GM21360 (cell line): ENCODE results near the gene GPR6.

Experiments
- ATAC-seq: cut with Tn5 transposase; IDR thresholded peaks from one replicate; pipeline ENCODE4 v1.9.1; 2021; ENCODE audit warnings: mild to moderate bottlenecking, moderate library complexity; ENCODE audit not compliant: unreplicated experiment

GPR6 gene

DNA sequence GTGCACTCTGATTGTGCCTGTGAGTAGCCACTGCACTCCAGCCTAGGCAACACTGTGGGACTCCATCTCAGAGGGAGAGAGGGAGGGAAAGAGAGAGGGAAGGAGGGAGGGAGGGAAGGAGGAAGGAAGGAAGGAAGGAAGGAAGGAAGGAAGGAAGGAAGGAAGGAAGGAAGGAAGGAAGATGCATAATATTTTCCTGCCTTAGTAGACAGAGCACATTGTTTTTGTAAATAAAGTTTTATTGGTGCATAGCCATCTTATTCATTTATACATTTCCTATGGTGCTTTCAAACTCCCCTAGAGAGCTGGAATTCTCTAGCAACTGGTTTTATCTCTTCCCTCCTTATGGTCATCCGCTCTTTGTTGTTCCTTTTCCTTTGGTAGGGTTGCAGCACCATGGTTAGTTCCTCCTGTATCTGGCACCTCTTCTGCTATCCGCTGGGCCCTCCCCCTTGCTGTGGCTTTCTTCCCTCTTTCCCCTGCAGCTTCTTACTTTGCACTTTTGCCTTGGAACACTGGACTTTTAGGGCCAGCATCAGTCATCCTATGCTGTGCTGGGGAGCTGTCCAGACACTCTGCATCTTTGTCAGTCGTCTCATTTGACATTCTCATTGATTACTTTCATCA lies 20.2 kb downstream of the GPR6 start:
- no peak for ATAC-seq

DNA sequence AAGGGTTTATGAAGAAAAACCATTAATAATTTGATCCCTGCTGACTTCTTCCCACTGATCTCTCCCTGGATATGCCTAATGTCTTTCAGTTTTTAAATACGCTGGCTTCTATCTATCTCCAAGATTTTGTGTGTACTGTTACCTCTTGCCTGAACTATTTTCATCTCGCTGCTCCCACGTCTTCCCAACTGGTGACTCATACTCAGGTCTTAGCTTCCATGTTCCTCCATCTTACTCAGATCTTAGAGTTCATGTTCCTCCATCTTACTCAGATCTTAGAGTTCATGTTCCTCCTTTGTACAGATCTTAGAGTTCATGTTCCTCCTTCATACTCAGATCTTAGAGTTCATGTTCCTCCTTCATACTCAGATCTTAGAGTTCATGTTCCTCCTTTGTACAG lies 21.6 kb downstream of the GPR6 start:
- no peak for ATAC-seq

DNA sequence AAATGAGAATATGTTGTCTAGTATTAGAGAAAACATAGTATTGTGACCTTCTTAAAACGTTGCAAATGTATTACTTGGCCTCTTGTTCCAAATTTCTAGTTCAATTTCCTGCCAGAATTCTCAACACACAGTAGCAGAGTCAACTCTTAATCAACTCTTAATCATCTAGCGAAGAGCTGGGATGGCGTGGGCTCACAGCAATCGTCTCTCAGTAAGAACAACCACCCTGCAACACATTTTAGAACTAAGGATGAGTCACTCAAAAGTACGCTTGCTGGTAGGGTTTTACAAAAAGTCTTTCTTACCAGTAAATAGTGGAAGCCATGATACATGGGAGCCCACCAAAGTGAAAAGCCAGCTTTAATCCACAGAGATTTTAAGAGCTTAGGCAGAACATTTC lies 24.6 kb downstream of the GPR6 start:
- ATAC-seq, result no peak

GRCh38 chr6:110013386-110013785 lies 35.3 kb downstream of the GPR6 start:
- no peak for ATAC-seq

DNA sequence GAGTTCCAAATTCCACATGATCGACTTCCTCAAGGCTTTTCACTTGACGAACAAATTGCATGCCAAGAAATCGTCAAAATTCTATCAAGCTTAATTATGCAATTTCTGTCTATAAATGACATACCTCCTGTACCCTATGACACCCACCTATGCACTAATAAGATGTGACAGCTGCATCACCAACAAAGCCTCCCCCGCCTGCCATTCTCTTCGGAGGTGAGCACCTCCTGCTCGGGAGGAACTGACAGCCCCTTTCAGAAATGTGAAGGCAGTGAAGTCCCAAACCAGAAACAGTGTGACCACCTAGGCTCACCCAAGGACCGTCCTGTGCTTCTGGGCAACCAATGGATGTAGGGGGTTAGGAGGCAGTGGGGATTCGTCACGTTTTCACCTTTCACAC lies 37.1 kb downstream of the GPR6 start:
- ATAC-seq, result no peak

DNA sequence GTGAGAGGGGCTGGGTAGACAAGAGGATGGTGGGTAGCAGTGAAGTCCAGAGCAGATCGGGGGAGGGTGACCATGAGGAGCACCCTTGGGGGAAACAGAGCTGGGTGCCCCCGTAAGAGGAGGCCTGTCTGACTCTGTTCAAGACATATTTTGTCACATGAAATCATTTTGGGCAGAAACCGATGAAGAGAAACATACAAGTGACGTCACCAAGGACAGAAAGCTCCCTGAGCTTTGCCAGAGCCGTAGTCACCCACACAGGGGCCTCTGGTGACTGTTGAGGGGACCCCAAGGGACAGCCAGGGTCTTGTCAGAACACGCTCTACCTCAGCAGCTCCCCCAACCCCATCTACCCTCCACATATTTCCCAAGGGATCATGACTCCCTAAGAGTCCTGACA lies 39.2 kb downstream of the GPR6 start:
- no peak for ATAC-seq

DNA sequence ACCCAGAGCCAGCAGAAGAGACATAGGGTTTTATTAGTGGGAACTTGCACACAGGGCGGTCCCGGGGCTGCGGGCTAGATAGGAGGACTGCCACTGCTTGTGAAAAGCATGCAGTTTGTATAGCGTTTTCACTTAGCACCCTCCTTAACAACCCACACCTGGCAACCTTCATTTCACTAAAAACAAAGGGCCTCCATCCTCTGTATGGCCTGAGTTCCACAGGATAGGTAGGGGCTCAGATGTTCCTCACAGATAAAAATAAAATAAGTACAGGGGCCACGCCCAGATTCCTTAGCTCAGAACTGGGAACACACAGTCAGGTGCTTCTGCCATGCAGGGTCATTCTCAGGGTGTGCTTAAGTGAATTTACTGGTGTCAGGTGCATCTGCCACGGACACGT lies 39.8 kb downstream of the GPR6 start:
- ATAC-seq, result no peak

DNA sequence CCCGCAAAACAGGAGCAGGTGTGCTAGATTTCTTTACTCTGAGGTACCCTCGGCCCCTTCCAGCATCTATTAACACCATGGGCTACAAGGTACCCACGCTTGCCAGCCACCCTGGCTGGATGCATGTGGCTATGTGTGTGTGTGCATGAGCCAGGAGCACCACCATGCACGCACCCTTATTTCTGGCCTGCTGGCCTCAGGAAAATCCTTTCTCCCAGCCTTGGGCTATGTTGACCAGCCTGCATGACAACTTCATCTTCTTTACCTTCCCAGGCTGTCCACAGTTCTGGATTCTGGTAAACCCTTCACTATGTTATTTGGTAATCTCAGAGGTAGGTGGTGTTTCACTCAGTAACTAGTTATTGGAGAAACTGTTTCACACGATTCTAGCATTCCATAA lies 40.4 kb downstream of the GPR6 start:
- no peak for ATAC-seq

GRCh38 chr6:110020888-110021287 lies 42.8 kb downstream of the GPR6 start:
- no peak for ATAC-seq

- no peak for ATAC-seq
These were observed 51.0 kb downstream of the GPR6 start for GRCh38 chr6:110029144-110029543.
